NCI-H2081 (cell line): Measurements from ENCODE around the gene METTL23.
"Not testable (repeated sequence)": the region's sequence is repeated elsewhere in the genome, so short reads cannot be mapped to it uniquely, and the experiment has no call there.

Experiments
- DNase-seq, 2 experiments: peaks; one replicate each; lab custom pipeline; 2025; lab: John Stamatoyannopoulos, UW

Gene METTL23

GRCh38 chr17:76713765-76714164, 12.9 kb upstream of the METTL23 start:
- DNase-seq = no peak

- DNase-seq = no peak
Measured at GRCh38 chr17:76714336-76714735, 12.3 kb upstream of the METTL23 start.

GRCh38 chr17:76714822-76715495, 11.7 kb upstream of the METTL23 start:
- peak; percentile 56 for DNase-seq

- DNase-seq = no peak
Measured at GRCh38 chr17:76715496-76715830, 11.2 kb upstream of the METTL23 start.

GRCh38 chr17:76716146-76716838, 10.3 kb upstream of the METTL23 start:
- no peak for DNase-seq

GRCh38 chr17:76716839-76717215, 9.8 kb upstream of the METTL23 start:
- no peak for DNase-seq

GRCh38 chr17:76718516-76718915, 8.1 kb upstream of the METTL23 start:
- DNase-seq = no peak

GRCh38 chr17:76720211-76720610, 6.4 kb upstream of the METTL23 start:
- DNase-seq = no peak

- no peak for DNase-seq
Measured at GRCh38 chr17:76720941-76721340, 5.7 kb upstream of the METTL23 start.

- no peak for DNase-seq
Measured at GRCh38 chr17:76721463-76721862, 5.2 kb upstream of the METTL23 start.

GRCh38 chr17:76722279-76722678, 4.4 kb upstream of the METTL23 start:
- no peak for DNase-seq

- DNase-seq = not testable (repeated sequence)
Measured at GRCh38 chr17:76722977-76723376, 3.7 kb upstream of the METTL23 start.

- DNase-seq = no peak
Measured at GRCh38 chr17:76723812-76724211, 2.8 kb upstream of the METTL23 start.

- peak in 1 of 2 experiments; percentile 58 for DNase-seq
Measured at GRCh38 chr17:76725580-76726230, 934 bp upstream of the METTL23 start.

GRCh38 chr17:76726231-76726775, 336 bp upstream of the METTL23 start, which contains the start of gene JMJD6:
Gene JMJD6, minus strand, starts transcription at chr17:76726606. Its CDS starts 131 bp downstream, at chr17:76726475.
- DNase-seq = peak; percentile 96 to 98

- DNase-seq = no peak
Measured at GRCh38 chr17:76727745-76728456, 1.3 kb downstream of the METTL23 start.

GRCh38 chr17:76731800-76732733, 5.4 kb downstream of the METTL23 start:
- not testable (repeated sequence) for DNase-seq

GRCh38 chr17:76732734-76733617, 6.3 kb downstream of the METTL23 start:
- no peak for DNase-seq

- no peak for DNase-seq
Measured at GRCh38 chr17:76733618-76733957, 6.9 kb downstream of the METTL23 start.
